Muscle of leg (tissue), 11 donors: ENCODE data around the gene GABRA5. TPM values are rescaled to one million over a fixed set of nuclear protein-coding genes. Genes with fewer than 3 reads are reported as not detected.
"Not testable (repeated sequence)": the region's sequence is repeated elsewhere in the genome, so short reads cannot be mapped to it uniquely, and the experiment has no call there.

Source experiments
- DNase-seq: peaks from one replicate; pipeline ENCODE4 v3.0.0; 2013
- H3K27ac ChIP-seq: one replicate; pipeline ENCODE4 v1.5.1; 2013; ENCODE audit warnings: mild to moderate bottlenecking, low read length, control low read depth
- H3K27me3 ChIP-seq: one replicate; pipeline ENCODE4 v1.6.1; 2013; ENCODE audit warnings: low read length; ENCODE audit not compliant: control insufficient read depth, insufficient read depth
- H3K36me3 ChIP-seq: one replicate; pipeline ENCODE4 v1.6.1; 2013; ENCODE audit warnings: low read length; ENCODE audit not compliant: control insufficient read depth, insufficient read depth
- H3K4me1 ChIP-seq: one replicate; pipeline ENCODE4 v1.6.1; 2013; ENCODE audit warnings: low read length; ENCODE audit not compliant: control insufficient read depth, insufficient read depth
- H3K4me3 ChIP-seq: one replicate; pipeline ENCODE4 v1.5.1; 2013; ENCODE audit warnings: low read length, control low read depth
- H3K9me3 ChIP-seq: replicated peaks from 2 replicates; pipeline ENCODE4 v1.6.1; 2013; ENCODE audit warnings: low read depth, low read length; ENCODE audit not compliant: control insufficient read depth
- WGBS: methylation state at CpG from one replicate; pipeline ENCODE4 v1.1.5; 2013; ENCODE audit warnings: missing lambda C conversion rate; ENCODE audit not compliant: insufficient coverage; 5-methylcytosine and 5-hydroxymethylcytosine counted together
- polyA plus RNA-seq, 8 donors: library from polyadenylated mRNA; unstranded; fragments of 120-200 nt; gene quantifications; one replicate each; pipeline versions ENCODE4 v1.2.1 to v1.2.3, GENCODE V29; 2013; ENCODE audit warnings: inconsistent platforms in 1 of 8, low replicate concordance in 1 of 8; ENCODE audit not compliant: insufficient read length in 8 of 8, insufficient read depth in 1 of 8
- total RNA-seq: library from RNA; stranded (reverse); fragments of 120-200 nt; gene quantifications from one replicate; pipeline ENCODE4 v1.2.4, GENCODE V29; 2013

Gene GABRA5
- total and polyA plus RNA-seq, 9 donors, result 0.07 to 0.38 (median 0.28) TPM

DNA sequence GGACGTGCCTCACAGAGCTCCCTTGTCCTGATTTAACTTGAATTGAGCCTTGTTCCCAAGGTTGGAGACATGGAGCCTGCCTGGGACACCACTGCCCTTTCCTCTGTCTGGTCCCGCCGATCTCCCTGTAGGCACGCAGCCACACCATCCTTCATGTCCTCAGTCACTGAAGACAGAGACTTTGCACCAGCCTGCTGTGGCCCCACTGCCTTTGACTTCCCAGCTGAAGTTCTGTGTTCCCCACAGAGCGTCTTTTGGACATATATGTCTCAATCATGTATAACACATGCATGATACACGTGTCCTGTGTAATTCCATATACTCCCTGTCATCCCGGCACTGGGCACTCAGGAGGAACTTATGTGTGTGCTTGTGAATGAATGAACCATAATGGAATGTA is 23.6 kb downstream of the GABRA5 start:
- WGBS, result 88% methylated on average over 4 of the region's 7 CpGs
- peaks cover 4% of the 10 kb centered on the region for H3K27me3 ChIP-seq

DNA sequence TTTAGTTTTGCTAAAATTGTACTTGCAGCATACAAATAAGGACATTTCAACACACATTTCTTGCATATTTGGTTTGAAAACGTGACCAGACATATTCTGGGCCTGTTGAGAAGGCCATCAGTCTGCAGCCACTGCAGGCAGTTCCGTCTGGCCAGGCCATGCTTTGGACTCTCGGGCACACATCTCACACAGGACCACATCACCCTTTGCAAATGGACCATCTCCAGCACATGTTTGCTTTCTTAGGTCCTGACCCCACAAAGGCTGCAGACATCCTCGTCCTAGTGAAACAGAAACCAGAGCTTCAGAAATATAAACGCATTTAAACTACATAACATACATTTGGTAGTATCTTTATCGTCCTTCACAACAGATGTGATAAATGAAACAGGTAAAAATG is 24.1 kb downstream of the GABRA5 start:
- no peaks in the 10 kb centered on the region for H3K9me3 ChIP-seq
- 74% methylated on average over 3 of the region's 6 CpGs for WGBS
- H3K27me3 ChIP-seq, result peaks cover 4% of the 10 kb centered on the region
- no peak overlapping the region for H3K4me3 ChIP-seq
- peaks cover 6% of the 10 kb centered on the region for H3K4me1 ChIP-seq
- no peaks in the 10 kb centered on the region for H3K36me3 ChIP-seq
- no peak overlapping the region for H3K27ac ChIP-seq
- DNase-seq, result no peak

More for the DNA sequence above, 23.6 kb downstream of the GABRA5 start:
- Histone ChIP-seq H3K4me3 (no peak overlapping the region), H3K9me3 (no peaks in the 10 kb centered on the region), H3K36me3 (no peaks in the 10 kb centered on the region), H3K27ac (no peak overlapping the region), H3K4me1 (peaks cover 6% of the 10 kb centered on the region)
- no peak for DNase-seq

GRCh38 chr15:26891448-26892181 is 24.8 kb downstream of the GABRA5 start:
- no peaks in the 10 kb centered on the region for H3K36me3 ChIP-seq
- H3K4me1 ChIP-seq, result peaks cover 6% of the 10 kb centered on the region
- no peaks in the 10 kb centered on the region for H3K9me3 ChIP-seq
- no peak overlapping the region for H3K27ac ChIP-seq
- peak overlapping the region; percentile 32 for H3K4me3 ChIP-seq
- DNase-seq, result peak; percentile 86
- WGBS, result 1% methylated on average over 37 of the region's 37 CpGs
- H3K27me3 ChIP-seq, result peaks cover 4% of the 10 kb centered on the region

- no peak for DNase-seq
- Histone ChIP-seq H3K36me3 (no peaks in the 10 kb centered on the region), H3K9me3 (no peaks in the 10 kb centered on the region), H3K4me1 (peaks cover 6% of the 10 kb centered on the region), H3K27ac (no peak overlapping the region), H3K27me3 (peaks cover 4% of the 10 kb centered on the region), H3K4me3 (no peak overlapping the region)
- 15% methylated on average over 20 of the region's 24 CpGs for WGBS
These were observed 25.3 kb downstream of the GABRA5 start for GRCh38 chr15:26892182-26892518.

- no peak overlapping the region for H3K4me3 ChIP-seq
- H3K36me3 ChIP-seq, result no peaks in the 10 kb centered on the region
- H3K9me3 ChIP-seq, result no peaks in the 10 kb centered on the region
- no peak overlapping the region for H3K27ac ChIP-seq
- peaks cover 4% of the 10 kb centered on the region for H3K27me3 ChIP-seq
- WGBS, result 63% methylated on average over 13 of the region's 14 CpGs
- H3K4me1 ChIP-seq, result peaks cover 6% of the 10 kb centered on the region
- no peak for DNase-seq
These were observed 25.8 kb downstream of the GABRA5 start for GRCh38 chr15:26892678-26893077.

GRCh38 chr15:26893351-26894065 is 26.6 kb downstream of the GABRA5 start:
- peaks cover 4% of the 10 kb centered on the region for H3K27me3 ChIP-seq
- no peak for DNase-seq
- H3K9me3 ChIP-seq, result no peaks in the 10 kb centered on the region
- no peak overlapping the region for H3K4me3 ChIP-seq
- H3K36me3 ChIP-seq, result no peaks in the 10 kb centered on the region
- 75% methylated on average over 30 of the region's 35 CpGs for WGBS
- peaks cover 6% of the 10 kb centered on the region for H3K4me1 ChIP-seq
- no peak overlapping the region for H3K27ac ChIP-seq

GRCh38 chr15:26894181-26894580 is 27.3 kb downstream of the GABRA5 start:
- WGBS, result 41% methylated on average over 26 of the region's 26 CpGs
- Histone ChIP-seq H3K27me3 (peaks cover 4% of the 10 kb centered on the region), H3K36me3 (no peaks in the 10 kb centered on the region), H3K4me1 (peaks cover 6% of the 10 kb centered on the region), H3K9me3 (no peaks in the 10 kb centered on the region), H3K27ac (no peak overlapping the region), H3K4me3 (no peak overlapping the region)
- DNase-seq, result no peak

GRCh38 chr15:26895346-26895745 is 28.5 kb downstream of the GABRA5 start:
- H3K4me3 ChIP-seq, H3K4me1 ChIP-seq, DNase-seq, H3K27me3 ChIP-seq, H3K27ac ChIP-seq, H3K9me3 ChIP-seq, H3K36me3 ChIP-seq: not testable (repeated sequence)
- 93% methylated on average over 16 of the region's 19 CpGs for whole genome bisulfite sequencing

- H3K9me3 ChIP-seq, result peaks cover 5% of the 10 kb centered on the region
- H3K27ac ChIP-seq, result no peak overlapping the region
- no peak overlapping the region for H3K4me3 ChIP-seq
- H3K4me1 ChIP-seq, result no peaks in the 10 kb centered on the region
- no peaks in the 10 kb centered on the region for H3K36me3 ChIP-seq
- H3K27me3 ChIP-seq, result no peaks in the 10 kb centered on the region
- no CpG with 5 or more reads among the region's 3 CpGs for WGBS
- DNase-seq, result no peak
These were observed 32.8 kb downstream of the GABRA5 start for GRCh38 chr15:26899658-26900057.

DNA sequence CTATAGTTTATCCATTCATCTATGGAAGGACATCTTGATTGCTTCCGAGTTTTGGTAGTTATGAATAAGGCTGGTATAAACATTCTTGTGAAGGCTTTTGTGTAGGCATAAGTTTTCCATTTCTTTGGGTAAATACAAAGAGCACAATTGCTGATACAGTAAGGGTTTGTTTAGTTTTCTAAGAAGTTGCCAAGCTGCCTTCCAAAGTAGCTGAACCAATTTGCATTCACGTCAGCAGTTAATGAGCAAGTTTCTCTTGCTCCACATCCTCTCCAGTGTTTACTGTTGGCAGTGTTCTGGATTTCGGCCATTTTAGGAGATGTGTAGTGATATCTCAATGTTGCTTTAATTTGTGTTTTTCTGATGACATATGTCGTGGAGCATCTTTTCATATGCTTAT is 34.2 kb downstream of the GABRA5 start:
- DNase-seq, result no peak
- Histone ChIP-seq H3K4me1 (no peaks in the 10 kb centered on the region), H3K9me3 (peaks cover 7% of the 10 kb centered on the region), H3K36me3 (no peaks in the 10 kb centered on the region), H3K27me3 (no peaks in the 10 kb centered on the region), H3K4me3 (no peak overlapping the region), H3K27ac (no peak overlapping the region)
- whole genome bisulfite sequencing, result no CpG with 5 or more reads among the region's 4 CpGs
